HG03139 (cell line): ENCODE data around the gene LRRC30.
"Not testable (repeated sequence)": the region's sequence is repeated elsewhere in the genome, so short reads cannot be mapped to it uniquely, and the experiment has no call there.

Source experiments
- ATAC-seq: cut with Tn5 transposase; IDR thresholded peaks from one replicate; pipeline ENCODE4 v1.9.1; 2021; ENCODE audit not compliant: unreplicated experiment

LRRC30 gene

GRCh38 chr18:7230626-7231349, at the start of gene LRRC30:
LRRC30 (plus strand) TSS chr18:7231089; CDS start chr18:7231139, 50 bp downstream.
- ATAC-seq: no peak

DNA sequence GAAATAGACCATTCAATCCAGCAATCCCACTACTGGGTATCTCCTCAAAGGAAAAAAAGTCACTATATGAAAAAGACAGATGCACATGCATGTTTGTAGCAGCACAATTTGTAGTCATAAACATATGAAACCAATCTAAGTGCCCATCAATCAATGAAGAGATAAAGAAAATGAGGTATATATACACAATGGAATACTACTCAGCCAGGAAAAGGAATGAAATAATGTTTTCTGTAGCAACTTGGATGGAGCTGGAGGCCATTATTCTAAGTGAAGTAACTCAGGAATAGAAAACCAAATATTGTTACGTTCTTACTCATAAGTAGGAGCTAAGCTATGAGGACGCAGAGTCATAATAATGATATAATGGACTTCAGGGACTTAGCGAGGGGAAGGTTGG, 45.2 kb upstream of the LRRC30 start:
- no peak for ATAC-seq

- no peak for ATAC-seq
These were observed 40.2 kb upstream of the LRRC30 start for GRCh38 chr18:7190547-7191156.

- ATAC-seq: no peak
These were observed 39.2 kb upstream of the LRRC30 start for GRCh38 chr18:7191736-7192135.

DNA sequence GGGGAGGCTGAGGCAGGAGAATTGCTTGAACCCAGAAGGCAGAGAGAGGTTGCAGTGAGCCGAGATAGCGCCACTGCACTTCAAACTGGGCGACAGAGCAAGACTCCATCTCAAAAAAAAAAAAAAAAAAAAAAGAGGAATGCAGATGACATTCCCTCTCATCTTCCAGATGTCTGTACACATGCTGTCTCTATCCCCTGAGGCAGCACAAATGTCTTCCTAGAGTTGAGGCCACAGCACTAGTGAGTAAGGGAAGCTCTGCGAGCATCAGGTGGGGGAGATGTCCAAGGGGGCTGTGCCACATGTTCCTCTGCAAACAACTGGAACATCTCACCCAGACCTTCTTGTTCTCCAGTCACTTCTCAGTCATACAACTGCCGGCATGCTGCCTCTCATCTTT, 35.6 kb upstream of the LRRC30 start:
- no peak for ATAC-seq

GRCh38 chr18:7196421-7196820, 34.5 kb upstream of the LRRC30 start:
- ATAC-seq: no peak

DNA sequence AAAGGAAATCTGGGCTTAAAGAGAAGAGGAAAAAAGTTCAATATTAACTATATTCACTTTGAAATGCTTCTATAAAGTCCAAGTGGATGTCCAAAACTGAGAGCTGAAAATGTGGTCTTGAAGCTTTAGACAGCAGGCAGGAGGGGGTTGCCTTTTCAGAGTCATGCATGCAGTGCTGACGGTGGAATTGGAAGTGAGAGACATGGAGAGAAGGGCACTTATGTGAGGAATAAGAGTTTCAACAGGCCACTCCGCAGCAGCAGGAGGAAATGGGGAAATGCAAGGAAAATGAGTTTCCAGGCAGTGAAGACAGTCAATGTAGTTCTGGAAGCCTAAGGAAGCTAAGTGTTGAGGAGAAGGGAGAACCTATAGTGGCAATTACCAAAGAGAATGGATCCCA, 33.0 kb upstream of the LRRC30 start:
- ATAC-seq: no peak

DNA sequence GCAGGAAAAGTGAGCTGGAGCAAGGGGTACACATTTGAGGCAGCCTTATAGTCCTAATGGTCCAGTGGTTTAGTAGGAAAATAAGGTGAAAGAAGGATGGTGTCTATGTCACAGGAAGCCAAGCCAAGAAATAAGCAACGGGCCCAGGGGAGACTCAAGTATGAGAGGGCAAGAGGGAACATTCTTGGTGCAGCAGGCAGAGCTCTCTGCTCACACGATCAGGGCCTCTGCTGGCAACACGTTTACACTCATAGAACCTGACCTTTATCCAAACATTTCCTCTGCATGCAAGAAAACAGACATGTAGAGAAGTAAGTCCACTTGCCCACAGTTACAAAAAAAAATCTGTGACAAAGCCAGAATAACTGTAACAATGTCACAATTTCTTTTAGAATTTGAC, 32.6 kb upstream of the LRRC30 start:
- ATAC-seq: no peak

DNA sequence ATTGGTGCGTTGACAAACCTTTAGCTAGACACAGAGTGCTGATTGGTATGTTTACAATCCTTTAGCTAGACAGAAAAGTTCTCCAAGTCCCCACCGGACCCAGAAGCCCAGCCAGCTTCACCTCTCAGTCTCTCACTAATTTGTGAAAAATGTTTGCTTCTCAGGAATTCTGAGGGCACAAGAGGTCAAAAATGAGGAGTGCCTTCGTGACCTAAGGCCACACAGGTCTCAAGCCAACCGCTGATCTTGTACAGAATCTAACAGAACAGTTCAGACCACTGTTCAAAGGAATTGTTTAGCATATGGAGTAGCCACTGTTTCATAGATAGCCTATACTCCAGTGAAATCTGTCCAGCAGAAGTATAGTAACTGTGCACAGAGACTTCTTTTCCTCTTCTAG, 29.8 kb upstream of the LRRC30 start:
- ATAC-seq: no peak

DNA sequence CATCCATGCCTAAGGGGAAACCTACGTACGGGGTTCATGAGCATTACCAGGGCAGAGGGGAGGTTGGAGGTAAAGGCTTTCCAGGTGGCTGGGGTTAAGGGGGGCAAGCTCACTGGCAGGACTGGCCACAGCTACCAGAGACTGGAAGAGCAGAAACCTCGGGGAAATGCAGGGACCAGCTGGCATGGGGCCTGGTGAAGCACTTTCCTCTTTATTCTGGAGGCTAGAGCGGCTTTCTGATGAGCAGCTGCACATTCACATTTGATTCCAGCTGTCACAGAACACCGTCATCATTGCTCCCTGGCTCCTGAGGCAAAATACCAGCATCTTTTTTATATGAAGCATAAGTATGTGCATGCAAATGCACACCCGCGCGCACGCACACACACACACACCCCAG, 28.7 kb upstream of the LRRC30 start:
- ATAC-seq: no peak

DNA sequence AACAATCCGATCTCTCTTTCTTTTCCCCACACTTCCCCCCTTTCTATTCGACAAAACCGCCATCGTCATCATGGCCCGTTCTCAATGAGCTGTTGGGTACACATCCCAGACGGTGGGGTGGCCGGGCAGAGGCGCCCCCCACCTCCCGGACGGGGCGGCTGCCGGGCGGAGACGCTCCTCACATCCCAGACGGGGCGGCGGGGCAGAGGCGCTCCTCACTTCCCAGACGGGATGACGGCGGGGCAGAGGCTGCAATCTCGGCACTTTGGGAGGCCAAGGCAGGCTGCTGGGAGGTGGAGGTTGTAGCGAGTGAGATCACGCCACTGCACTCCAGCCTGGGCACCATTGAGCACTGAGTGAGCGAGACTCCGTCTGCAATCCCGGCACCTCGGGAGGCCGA, 27.3 kb upstream of the LRRC30 start:
- ATAC-seq: not testable (repeated sequence)

DNA sequence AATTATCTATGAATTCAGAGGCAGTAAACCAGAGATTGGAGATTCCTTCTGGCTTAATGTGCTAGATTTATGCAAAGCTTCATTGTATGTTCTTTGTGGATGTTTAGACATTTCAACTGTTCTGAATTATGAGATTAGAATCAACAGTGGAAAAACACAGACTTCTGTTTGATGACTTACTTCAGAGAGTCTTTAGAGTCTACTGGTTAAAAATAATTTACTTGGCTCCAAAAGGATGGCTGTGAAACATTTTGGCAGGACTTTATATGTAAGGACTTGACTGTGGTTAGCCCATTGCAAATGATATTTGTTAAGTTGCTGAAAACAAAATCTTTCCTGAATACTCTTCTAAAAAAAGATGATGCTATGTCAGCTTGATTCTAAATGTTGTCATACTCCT, 25.5 kb upstream of the LRRC30 start:
- ATAC-seq: no peak

GRCh38 chr18:7206217-7206616, 24.7 kb upstream of the LRRC30 start:
- no peak for ATAC-seq

- ATAC-seq: no peak
These were observed 23.4 kb upstream of the LRRC30 start for GRCh38 chr18:7207366-7207915.

DNA sequence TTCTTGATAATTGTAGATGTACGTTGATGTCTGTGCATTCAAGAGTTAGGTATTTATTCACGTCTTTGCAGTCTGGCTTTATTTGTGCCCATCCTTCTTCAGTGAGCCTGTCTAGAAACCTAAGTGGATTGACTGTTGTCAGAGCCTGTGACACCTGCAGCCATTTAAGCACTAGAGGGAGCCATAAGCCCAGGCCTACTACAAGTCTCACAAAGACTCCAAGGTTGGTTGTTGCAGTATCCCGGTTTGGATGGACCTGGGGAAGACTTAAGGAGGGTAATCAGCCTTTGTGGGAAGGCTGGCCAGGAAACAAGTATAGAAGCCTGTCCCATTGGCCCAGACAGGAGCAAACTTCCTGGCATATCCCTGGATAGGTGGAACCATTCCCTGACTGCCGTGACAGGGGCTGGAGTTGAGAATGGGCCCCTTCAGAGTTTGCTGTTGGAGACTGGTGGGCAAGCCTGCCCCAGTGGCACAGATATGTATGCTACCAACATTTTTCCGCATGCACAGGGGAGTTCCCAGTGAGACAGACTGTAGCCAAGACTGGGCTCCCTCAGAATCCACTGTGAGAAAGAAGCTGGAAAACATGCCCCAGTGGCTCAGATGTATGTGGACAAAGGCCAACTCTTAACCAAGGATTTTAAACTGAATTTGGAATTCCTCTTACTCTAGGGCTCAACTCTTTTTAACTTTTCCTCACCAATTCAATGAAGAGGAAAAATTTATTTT, 9.3 kb upstream of the LRRC30 start:
- no peak for ATAC-seq

DNA sequence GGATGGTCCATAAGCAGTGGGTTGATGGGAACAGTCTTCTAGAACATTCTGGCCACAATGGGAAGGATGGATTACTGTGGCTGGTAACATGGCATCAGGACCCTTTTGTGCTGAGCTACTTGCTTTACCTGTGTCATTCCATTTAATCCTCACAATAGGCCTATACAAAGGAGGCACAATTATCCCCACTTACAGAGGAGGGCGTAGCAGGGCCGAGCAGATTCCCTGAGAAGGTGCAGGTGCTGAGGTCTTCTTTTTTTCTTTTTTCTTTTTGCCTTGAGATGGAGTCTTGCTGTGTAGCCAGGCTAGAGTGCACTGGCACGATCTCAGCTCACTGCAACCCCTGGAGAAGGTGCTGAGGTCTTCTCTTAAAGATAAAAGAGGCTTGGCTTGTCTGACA, 6.7 kb upstream of the LRRC30 start:
- ATAC-seq: no peak

DNA sequence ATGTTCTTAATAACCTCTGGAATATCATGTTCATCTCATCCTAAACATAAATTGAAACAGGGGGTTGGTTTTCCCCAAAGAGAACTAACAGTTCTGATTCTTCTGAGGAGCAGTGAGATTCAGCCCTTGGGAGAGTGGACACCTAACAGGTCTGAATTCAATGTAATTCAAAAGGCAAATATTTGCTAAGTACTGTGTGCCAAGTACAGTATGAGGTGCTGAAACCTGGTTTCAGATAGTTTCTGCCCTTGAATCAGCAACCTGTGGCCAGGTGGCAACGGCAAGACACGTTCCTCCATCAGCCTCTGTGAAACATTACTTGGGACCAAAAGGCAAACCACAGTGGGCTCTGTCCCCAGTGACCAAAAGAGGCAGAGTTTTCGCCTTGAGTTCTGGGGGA, 1.3 kb downstream of the LRRC30 start:
- no peak for ATAC-seq

- no peak for ATAC-seq
These were observed 2.4 kb downstream of the LRRC30 start for GRCh38 chr18:7233134-7233810.

DNA sequence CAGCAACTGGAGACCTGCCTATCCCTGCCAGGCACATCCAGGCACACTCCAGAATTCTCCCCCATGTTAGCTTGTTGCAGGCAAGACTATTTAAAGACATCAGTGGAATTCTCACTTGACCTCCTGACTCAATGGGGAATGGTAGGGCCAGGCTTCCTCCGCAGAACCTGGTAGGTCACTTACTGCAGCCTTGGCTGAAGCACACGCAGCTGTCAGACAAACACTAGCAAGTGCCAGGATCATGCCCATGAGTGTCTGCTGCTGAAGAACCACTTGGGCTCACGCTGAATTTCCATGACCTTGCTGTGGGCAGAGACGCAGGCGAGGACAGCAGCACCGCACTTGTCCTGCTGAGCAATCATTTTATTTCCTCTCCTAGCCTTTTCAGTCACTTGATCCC, 3.2 kb downstream of the LRRC30 start:
- no peak for ATAC-seq

DNA sequence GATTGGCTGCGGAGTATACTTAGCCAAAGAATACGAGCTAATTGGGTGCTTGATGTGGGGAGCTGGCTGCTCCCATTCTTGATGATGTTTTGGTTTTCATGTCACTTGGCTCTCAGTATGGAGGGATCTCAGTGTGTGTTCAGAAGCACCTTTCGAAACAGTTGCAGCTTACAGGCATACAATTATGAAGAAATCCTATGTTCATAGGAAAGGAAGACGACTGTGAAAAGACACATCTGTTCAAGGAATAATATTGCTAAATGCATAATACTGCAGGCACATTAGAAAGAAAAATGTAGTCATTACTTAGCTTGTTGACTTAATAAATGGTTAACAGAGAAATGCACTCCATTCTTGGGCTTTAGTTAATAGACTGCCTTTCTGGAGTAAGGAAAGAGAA, 4.1 kb downstream of the LRRC30 start:
- no peak for ATAC-seq

GRCh38 chr18:7236072-7236471, 5.2 kb downstream of the LRRC30 start:
- ATAC-seq: no peak
